Neural cell (in vitro differentiated cells): ENCODE measurements around the gene PMIS2. TPM values are rescaled to one million over a fixed set of nuclear protein-coding genes. Genes with fewer than 3 reads are reported as not detected.
"Not testable (repeated sequence)": the region's sequence is repeated elsewhere in the genome, so short reads cannot be mapped to it uniquely, and the experiment has no call there.

Experiments used
- H2AFZ ChIP-seq: fragments of 200-600, 300-800 bp; sonication (generic), shearing (Covaris generic); 2 replicates; pipeline ENCODE4 v1.6.0; 2014; ENCODE audit warnings: low read depth, mild to moderate bottlenecking, antibody characterized with exemption, low read length, moderate library complexity
- H3F3A ChIP-seq: fragments of 200-600 bp; shearing (Covaris generic); 2 replicates; pipeline ENCODE4 v1.6.1; 2016; ENCODE audit warnings: mild to moderate bottlenecking, moderate library complexity, mixed read lengths, antibody characterized with exemption, low read length; ENCODE audit not compliant: insufficient read depth, poor library complexity, severe bottlenecking
- H3K27ac ChIP-seq: fragments of 200-600, 300-800 bp; sonication (generic), shearing (Covaris generic); 2 replicates; pipeline ENCODE4 v1.5.1; 2014; ENCODE audit warnings: mild to moderate bottlenecking, low read length, moderate library complexity
- H3K27me3 ChIP-seq: fragments of 300-800, 200-600 bp; sonication (generic), shearing (Covaris generic); 2 replicates; pipeline ENCODE4 v1.6.0; 2014; ENCODE audit warnings: mild to moderate bottlenecking, low read depth, low read length, moderate library complexity; ENCODE audit not compliant: insufficient read depth
- H3K36me3 ChIP-seq: fragments of 300-800, 200-600 bp; sonication (generic), shearing (Covaris generic); 2 replicates; pipeline ENCODE4 v1.5.1; 2014; ENCODE audit warnings: mild to moderate bottlenecking, antibody characterized with exemption, low read length, moderate library complexity; ENCODE audit not compliant: insufficient read depth
- H3K4me2 ChIP-seq: fragments of 300-800, 200-600 bp; sonication (generic), shearing (Covaris generic); 2 replicates; pipeline ENCODE4 v1.6.0; 2014; ENCODE audit warnings: mild to moderate bottlenecking, low read length
- H3K4me3 ChIP-seq: fragments of 300-800, 200-600 bp; sonication (generic), shearing (Covaris generic); 2 replicates; pipeline ENCODE4 v1.5.1; 2014; ENCODE audit warnings: mild to moderate bottlenecking, low read length, moderate library complexity
- H3K79me2 ChIP-seq: fragments of 200-600 bp; shearing (Covaris generic); replicated peaks from 2 replicates; pipeline ENCODE4 v1.6.0; 2014; ENCODE audit warnings: mild to moderate bottlenecking, low read length, moderate library complexity; ENCODE audit not compliant: insufficient read depth
- H3K9ac ChIP-seq: fragments of 300-800, 200-600 bp; sonication (generic), shearing (Covaris generic); 2 replicates; pipeline ENCODE4 v1.6.1; 2016; ENCODE audit warnings: mild to moderate bottlenecking, low read length, mixed read lengths
- H3K9me2 ChIP-seq: fragments of 200-600 bp; shearing (Covaris generic); 2 replicates; pipeline ENCODE4 v1.6.1; 2016; ENCODE audit warnings: mild to moderate bottlenecking, low read length, mixed read lengths; ENCODE audit not compliant: insufficient read depth
- H3K9me3 ChIP-seq: fragments of 200-600, 300-800 bp; sonication (generic), shearing (Covaris generic); 2 replicates; pipeline ENCODE4 v1.6.1; 2016; ENCODE audit warnings: mild to moderate bottlenecking, mixed run types, low read length, moderate library complexity, mixed read lengths
- H4K20me1 ChIP-seq: fragments of 200-600 bp; shearing (Covaris generic); 2 replicates; pipeline ENCODE4 v1.6.1; 2016; ENCODE audit warnings: mild to moderate bottlenecking, mixed run types; ENCODE audit not compliant: insufficient read depth
- EP300 ChIP-seq: fragments of 450-650 bp; conservative IDR thresholded peaks from 2 replicates; pipeline ENCODE4 v1.6.1; 2014; ENCODE audit warnings: antibody characterized with exemption, mild to moderate bottlenecking, moderate library complexity; ENCODE audit not compliant: poor library complexity, severe bottlenecking
- EZH2 ChIP-seq: fragments of 200-600, 300-800 bp; shearing (Covaris generic), sonication (generic); IDR thresholded peaks from 2 replicates; pipeline ENCODE4 v1.6.1; 2014; ENCODE audit warnings: antibody characterized with exemption, low read length, borderline replicate concordance, mild to moderate bottlenecking; ENCODE audit not compliant: insufficient read depth, poor library complexity, severe bottlenecking
- MXI1 ChIP-seq: fragments of 450-650 bp; conservative IDR thresholded peaks from 2 replicates; pipeline ENCODE4 v1.6.1; 2014; ENCODE audit warnings: antibody characterized with exemption, mild to moderate bottlenecking; ENCODE audit not compliant: poor library complexity, severe bottlenecking
- POLR2AphosphoS5 ChIP-seq: IDR thresholded peaks from 2 replicates; pipeline ENCODE4 v1.6.1; 2012
- RAD21 ChIP-seq: fragments of 450-650 bp; conservative IDR thresholded peaks from 2 replicates; pipeline ENCODE4 v1.6.1; 2014; ENCODE audit warnings: antibody characterized with exemption, mild to moderate bottlenecking, moderate library complexity
- SMC3 ChIP-seq: fragments of 450-650 bp; conservative IDR thresholded peaks from 2 replicates; pipeline ENCODE4 v1.6.1; 2014; ENCODE audit warnings: antibody characterized with exemption, mild to moderate bottlenecking, moderate library complexity; ENCODE audit not compliant: poor library complexity
- TAF1 ChIP-seq: IDR thresholded peaks from 2 replicates; pipeline ENCODE4 v1.6.1; 2012; ENCODE audit warnings: low read depth
- polyA plus RNA-seq: library from polyadenylated mRNA; depleted of rRNA; stranded (reverse); fragments of >200 nt; gene quantifications from 2 replicates; pipeline ENCODE4 v1.2.3, GENCODE V29; 2014
- TF ChIP-seq, protein P1 (sequence below): IDR thresholded peaks from 2 replicates; pipeline ENCODE4 v1.6.1; 2012; ENCODE audit warnings: borderline replicate concordance
- TF ChIP-seq, protein P2 (sequence below): fragments of 450-650 bp; IDR thresholded peaks from 2 replicates; pipeline ENCODE4 v1.5.1; 2014; ENCODE audit warnings: antibody characterized with exemption, mild to moderate bottlenecking, moderate library complexity; ENCODE audit not compliant: poor library complexity, severe bottlenecking

Gene PMIS2
- polyA plus RNA-seq, 1 donor from 2014 or later, result not detected

DNA sequence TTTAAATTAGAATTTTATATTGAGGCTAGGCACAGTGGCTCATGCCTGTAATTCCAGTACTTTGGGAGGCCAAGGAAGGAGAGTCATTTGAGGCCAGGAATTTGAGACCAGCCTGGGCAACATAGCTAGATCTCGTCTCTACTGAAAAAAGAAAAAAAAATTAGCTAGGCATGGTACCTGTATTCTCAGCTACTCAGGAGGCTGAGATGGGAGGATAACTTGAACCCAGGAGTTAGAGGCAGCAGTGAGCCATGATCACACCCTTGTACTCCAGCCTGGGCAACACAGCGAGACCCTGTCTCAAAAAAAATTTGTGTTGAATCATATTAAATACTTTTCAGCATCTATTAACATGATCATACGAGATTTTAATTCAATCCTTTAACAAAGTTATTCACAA is 4.9 kb downstream of the PMIS2 start:
- no peak overlapping the region for H2AFZ ChIP-seq
- no peaks in the 10 kb centered on the region for H3K27me3 ChIP-seq
- H3K9ac ChIP-seq, result no peak overlapping the region
- no peak overlapping the region for H3K27ac ChIP-seq
- no peaks in the 10 kb centered on the region for H3K36me3 ChIP-seq
- H3K4me3 ChIP-seq, result no peak overlapping the region
- no peak for TF ChIP-seq SMC3
- TF ChIP-seq, protein P1, sequence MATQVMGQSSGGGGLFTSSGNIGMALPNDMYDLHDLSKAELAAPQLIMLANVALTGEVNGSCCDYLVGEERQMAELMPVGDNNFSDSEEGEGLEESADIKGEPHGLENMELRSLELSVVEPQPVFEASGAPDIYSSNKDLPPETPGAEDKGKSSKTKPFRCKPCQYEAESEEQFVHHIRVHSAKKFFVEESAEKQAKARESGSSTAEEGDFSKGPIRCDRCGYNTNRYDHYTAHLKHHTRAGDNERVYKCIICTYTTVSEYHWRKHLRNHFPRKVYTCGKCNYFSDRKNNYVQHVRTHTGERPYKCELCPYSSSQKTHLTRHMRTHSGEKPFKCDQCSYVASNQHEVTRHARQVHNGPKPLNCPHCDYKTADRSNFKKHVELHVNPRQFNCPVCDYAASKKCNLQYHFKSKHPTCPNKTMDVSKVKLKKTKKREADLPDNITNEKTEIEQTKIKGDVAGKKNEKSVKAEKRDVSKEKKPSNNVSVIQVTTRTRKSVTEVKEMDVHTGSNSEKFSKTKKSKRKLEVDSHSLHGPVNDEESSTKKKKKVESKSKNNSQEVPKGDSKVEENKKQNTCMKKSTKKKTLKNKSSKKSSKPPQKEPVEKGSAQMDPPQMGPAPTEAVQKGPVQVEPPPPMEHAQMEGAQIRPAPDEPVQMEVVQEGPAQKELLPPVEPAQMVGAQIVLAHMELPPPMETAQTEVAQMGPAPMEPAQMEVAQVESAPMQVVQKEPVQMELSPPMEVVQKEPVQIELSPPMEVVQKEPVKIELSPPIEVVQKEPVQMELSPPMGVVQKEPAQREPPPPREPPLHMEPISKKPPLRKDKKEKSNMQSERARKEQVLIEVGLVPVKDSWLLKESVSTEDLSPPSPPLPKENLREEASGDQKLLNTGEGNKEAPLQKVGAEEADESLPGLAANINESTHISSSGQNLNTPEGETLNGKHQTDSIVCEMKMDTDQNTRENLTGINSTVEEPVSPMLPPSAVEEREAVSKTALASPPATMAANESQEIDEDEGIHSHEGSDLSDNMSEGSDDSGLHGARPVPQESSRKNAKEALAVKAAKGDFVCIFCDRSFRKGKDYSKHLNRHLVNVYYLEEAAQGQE, result no peak
- no peak for TF ChIP-seq EZH2
- TF ChIP-seq TAF1, result no peak
- TF ChIP-seq POLR2AphosphoS5, result no peak
- TF ChIP-seq RAD21, result no peak
- TF ChIP-seq EP300, result no peak
- TF ChIP-seq, protein P2, sequence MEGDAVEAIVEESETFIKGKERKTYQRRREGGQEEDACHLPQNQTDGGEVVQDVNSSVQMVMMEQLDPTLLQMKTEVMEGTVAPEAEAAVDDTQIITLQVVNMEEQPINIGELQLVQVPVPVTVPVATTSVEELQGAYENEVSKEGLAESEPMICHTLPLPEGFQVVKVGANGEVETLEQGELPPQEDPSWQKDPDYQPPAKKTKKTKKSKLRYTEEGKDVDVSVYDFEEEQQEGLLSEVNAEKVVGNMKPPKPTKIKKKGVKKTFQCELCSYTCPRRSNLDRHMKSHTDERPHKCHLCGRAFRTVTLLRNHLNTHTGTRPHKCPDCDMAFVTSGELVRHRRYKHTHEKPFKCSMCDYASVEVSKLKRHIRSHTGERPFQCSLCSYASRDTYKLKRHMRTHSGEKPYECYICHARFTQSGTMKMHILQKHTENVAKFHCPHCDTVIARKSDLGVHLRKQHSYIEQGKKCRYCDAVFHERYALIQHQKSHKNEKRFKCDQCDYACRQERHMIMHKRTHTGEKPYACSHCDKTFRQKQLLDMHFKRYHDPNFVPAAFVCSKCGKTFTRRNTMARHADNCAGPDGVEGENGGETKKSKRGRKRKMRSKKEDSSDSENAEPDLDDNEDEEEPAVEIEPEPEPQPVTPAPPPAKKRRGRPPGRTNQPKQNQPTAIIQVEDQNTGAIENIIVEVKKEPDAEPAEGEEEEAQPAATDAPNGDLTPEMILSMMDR, result no peak
- TF ChIP-seq MXI1, result no peak
- no peaks in the 10 kb centered on the region for H4K20me1 ChIP-seq
- no peaks in the 10 kb centered on the region for H3K79me2 ChIP-seq
- no peak overlapping the region for H3K4me2 ChIP-seq
- no peaks in the 10 kb centered on the region for H3F3A ChIP-seq
- H3K9me3 ChIP-seq, result no peaks in the 10 kb centered on the region
- H3K9me2 ChIP-seq, result no peaks in the 10 kb centered on the region

- no peaks in the 10 kb centered on the region for H3K9me3 ChIP-seq
- no peak overlapping the region for H3K4me3 ChIP-seq
- H4K20me1 ChIP-seq, result no peaks in the 10 kb centered on the region
- no peak overlapping the region for H2AFZ ChIP-seq
- no peak overlapping the region for H3K9ac ChIP-seq
- no peaks in the 10 kb centered on the region for H3K9me2 ChIP-seq
- H3K79me2 ChIP-seq, result no peaks in the 10 kb centered on the region
- H3K36me3 ChIP-seq, result no peaks in the 10 kb centered on the region
- H3K27ac ChIP-seq, result no peak overlapping the region
- H3F3A ChIP-seq, result no peaks in the 10 kb centered on the region
- H3K27me3 ChIP-seq, result no peaks in the 10 kb centered on the region
- TF ChIP-seq, protein P1, result no peak
- no peak for TF ChIP-seq SMC3
- no peak for TF ChIP-seq TAF1
- TF ChIP-seq MXI1, result no peak
- TF ChIP-seq EZH2, result no peak
- TF ChIP-seq EP300, result no peak
- no peak for TF ChIP-seq POLR2AphosphoS5
- TF ChIP-seq, protein P2, result no peak
- TF ChIP-seq RAD21, result no peak
- H3K4me2 ChIP-seq, result no peak overlapping the region
Observed at GRCh38 chr19:35592226-35592625, 6.3 kb downstream of the PMIS2 start.

DNA sequence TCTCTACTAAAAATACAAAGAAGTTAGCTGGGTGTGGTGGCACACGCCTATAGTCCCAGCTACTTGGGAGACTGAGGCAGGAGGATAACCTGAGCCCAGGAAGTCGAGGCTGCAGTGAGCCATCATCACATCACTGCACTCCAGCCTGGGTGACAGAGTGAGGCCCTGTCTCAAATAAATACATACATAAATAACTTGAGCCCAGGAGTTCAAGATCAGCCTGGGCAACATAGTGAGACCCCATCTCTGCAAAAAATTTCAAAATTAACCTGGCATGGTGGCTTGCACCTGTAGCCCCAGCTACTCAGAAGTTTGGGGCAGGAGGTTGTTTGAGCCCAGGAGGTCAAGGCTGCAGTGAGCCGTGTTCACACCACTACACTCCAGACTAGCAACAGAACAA is 9.1 kb downstream of the PMIS2 start:
- not testable (repeated sequence) for H3K9me3 ChIP-seq, H3K79me2 ChIP-seq, H3K4me3 ChIP-seq, H3K27ac ChIP-seq, H3K4me2 ChIP-seq, H3K9me2 ChIP-seq, H3K9ac ChIP-seq, H3K36me3 ChIP-seq, H4K20me1 ChIP-seq, H3F3A ChIP-seq, H3K27me3 ChIP-seq, H2AFZ ChIP-seq
